ENCODE results near the gene POLD1.

- TF ChIP-seq CTCF (IDR thresholded peaks at IDR 0.05; ENCODE audit: low read depth, low read length, poor library complexity, severe bottlenecking), result no peak
- TF ChIP-seq EZH2phosphoT487 (IDR thresholded peaks at IDR 0.05; ENCODE audit: borderline replicate concordance, low read length), result no peak
Observed at GRCh38 chr19:50409347-50409746, 25.2 kb downstream of the POLD1 start.
